HG03064 (cell line): ENCODE data around the gene PRPF38A.
"Not testable (repeated sequence)": the region's sequence is repeated elsewhere in the genome, so short reads cannot be mapped to it uniquely, and the experiment has no call there.

Experiments
- ATAC-seq: cut with Tn5 transposase; IDR thresholded peaks from one replicate; pipeline ENCODE4 v1.9.1; 2021; ENCODE audit warnings: low read depth; ENCODE audit not compliant: unreplicated experiment

Gene PRPF38A

GRCh38 chr1:52404116-52404974, at the start of gene PRPF38A, which contains the start of gene ORC1:
PRPF38A (plus strand) TSS chr1:52404602; CDS start chr1:52404750, 148 bp downstream.
ORC1 (minus strand) TSS chr1:52404423; CDS start chr1:52402223, 2,200 bp downstream.
- ATAC-seq: peak; percentile 88

GRCh38 chr1:52355436-52355835, 49.0 kb upstream of the PRPF38A start:
- no peak for ATAC-seq

- ATAC-seq: no peak
These were observed 48.4 kb upstream of the PRPF38A start for GRCh38 chr1:52355847-52356505.

GRCh38 chr1:52356818-52357355, 47.5 kb upstream of the PRPF38A start:
- no peak for ATAC-seq

GRCh38 chr1:52357397-52357796, 47.0 kb upstream of the PRPF38A start:
- ATAC-seq: no peak

- ATAC-seq: no peak
These were observed 45.4 kb upstream of the PRPF38A start for GRCh38 chr1:52358851-52359497.

- ATAC-seq: no peak
These were observed 44.5 kb upstream of the PRPF38A start for GRCh38 chr1:52359676-52360594.

- ATAC-seq: no peak
These were observed 43.8 kb upstream of the PRPF38A start for GRCh38 chr1:52360595-52360968.

- no peak for ATAC-seq
These were observed 40.1 kb upstream of the PRPF38A start for GRCh38 chr1:52364235-52364839.

GRCh38 chr1:52365071-52365745, 39.2 kb upstream of the PRPF38A start:
- ATAC-seq: no peak

- peak; percentile 92 for ATAC-seq
These were observed 38.5 kb upstream of the PRPF38A start, which contains the start of gene CC2D1B for GRCh38 chr1:52365746-52366516. CC2D1B (minus strand) TSS chr1:52366205; CDS start chr1:52364620, 1,585 bp downstream.

- no peak for ATAC-seq
These were observed 37.9 kb upstream of the PRPF38A start for GRCh38 chr1:52366517-52366827.

- no peak for ATAC-seq
These were observed 37.1 kb upstream of the PRPF38A start for GRCh38 chr1:52367272-52367671.

GRCh38 chr1:52368383-52369172, 35.8 kb upstream of the PRPF38A start:
- no peak for ATAC-seq

GRCh38 chr1:52369851-52370250, 34.6 kb upstream of the PRPF38A start:
- ATAC-seq: not testable (repeated sequence)

GRCh38 chr1:52385376-52385775, 19.0 kb upstream of the PRPF38A start:
- ATAC-seq: no peak

- no peak for ATAC-seq
These were observed 17.9 kb upstream of the PRPF38A start for GRCh38 chr1:52386458-52386857.

- ATAC-seq: no peak
These were observed 11.2 kb upstream of the PRPF38A start for GRCh38 chr1:52393174-52393573.
